ENCODE measurements around the gene RIMBP2.

RIMBP2 gene

DNA sequence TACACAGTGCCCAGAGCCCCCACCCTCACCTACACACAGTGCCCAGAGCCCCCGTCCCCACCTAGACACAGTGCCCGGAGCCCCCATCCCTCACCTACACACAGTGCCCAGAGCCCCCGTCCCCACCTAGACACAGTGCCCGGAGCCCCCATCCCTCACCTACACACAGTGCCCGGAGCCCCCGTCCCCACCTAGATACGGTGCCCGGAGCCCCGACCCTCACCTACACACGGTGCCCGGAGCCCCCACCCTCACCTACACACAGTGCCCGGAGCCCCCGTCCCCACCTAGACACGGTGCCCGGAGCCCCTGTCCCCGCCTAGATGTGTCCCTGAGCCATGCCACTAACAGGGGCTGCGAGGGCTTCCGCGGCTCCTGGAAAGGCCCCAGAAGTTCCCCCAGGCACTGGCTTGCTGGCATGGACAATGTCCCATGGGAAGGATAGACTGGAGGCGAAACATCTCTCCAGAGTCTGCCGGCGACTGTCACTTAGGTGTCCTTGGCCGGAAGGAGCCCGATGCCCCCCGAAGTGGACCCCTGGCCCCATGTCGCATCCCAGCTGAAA, 232.4 kb downstream of the RIMBP2 start:
- no peak for DNase-seq (ENCODE audit: low spot score)

DNA sequence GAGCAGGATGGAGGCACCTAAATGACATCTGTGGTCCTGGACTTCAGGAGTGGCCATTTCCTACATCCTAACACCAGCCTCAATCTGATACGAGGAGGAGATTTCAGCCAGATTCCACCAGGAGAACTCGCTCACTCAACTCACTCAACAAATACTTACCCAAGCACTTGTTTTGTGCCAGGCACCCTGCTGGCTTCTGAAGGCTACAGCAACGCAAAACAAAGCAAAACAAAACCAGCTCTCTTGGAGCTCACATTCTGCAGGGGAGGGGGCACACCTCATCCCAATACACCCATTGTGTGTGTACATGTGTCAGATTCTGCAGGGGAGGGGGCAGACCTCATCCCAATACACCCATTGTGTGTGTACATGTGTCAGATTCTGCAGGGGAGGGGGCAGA, 233.7 kb downstream of the RIMBP2 start:
- DNase-seq (ENCODE audit: low spot score), result no peak

DNA sequence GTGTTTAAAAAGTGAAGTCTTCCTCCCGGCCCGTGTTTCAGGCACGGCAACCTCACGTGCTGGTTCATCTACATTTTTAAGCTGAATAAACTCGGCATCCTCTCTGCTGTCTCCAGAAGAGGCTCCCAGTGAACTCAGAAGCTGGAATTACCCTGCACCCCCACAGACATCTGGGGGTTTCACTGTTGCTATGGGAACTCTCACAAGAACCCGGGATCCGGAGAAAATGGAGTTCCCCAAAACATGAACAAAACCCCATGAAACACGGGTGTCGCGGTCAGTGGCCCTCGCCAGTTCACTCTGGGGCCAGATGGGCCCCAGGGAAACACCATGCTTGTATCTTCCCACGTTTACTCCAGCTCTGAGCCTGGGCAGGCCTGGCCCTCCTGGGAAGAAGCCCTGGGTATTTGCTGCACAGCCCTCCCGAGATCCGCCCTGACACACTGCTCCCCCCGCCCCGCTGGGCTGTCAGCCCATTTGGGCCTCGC, 234.7 kb downstream of the RIMBP2 start:
- no peak for DNase-seq (ENCODE audit: low spot score)

DNA sequence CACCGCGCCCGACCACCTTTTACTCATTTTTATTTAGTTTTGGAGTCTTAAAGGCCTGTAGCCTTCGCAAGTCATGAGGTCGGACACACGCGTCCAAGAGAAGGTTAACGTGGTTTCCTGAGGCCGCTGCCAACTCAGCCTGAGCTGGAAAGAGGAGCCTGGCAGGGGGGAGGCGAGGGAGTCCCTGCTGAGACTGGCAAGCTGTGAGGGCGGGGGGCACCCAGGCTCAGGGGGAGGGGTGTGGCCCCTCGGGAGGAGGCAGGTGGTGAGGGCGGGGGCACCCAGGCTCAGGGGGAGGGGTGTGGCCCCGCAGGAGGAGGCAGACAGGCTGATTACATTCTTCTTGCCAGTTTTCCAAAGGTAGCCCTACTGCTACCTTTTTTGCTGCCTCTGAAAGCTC, 235.2 kb downstream of the RIMBP2 start:
- no peak for DNase-seq (ENCODE audit: low spot score)

DNA sequence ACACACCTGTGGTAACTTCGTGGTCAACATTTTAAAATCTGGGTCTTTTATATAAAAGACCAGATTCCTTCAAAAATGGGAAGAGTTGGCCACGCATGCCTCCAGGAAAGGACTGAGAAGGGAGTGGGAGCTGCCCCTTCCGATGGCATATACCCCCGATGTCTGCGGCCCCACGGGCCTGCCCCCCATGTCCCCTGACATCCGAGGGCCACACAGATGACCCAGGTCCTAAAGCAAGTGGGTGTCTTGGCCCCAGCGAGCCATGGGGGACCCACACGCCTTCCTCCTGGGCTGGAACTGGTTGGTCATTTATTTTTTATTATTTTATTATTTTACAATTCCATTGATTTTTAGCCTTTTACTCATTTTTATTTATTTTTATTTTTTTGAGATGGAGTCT, 235.9 kb downstream of the RIMBP2 start:
- DNase-seq (ENCODE audit: low spot score), result no peak

DNA sequence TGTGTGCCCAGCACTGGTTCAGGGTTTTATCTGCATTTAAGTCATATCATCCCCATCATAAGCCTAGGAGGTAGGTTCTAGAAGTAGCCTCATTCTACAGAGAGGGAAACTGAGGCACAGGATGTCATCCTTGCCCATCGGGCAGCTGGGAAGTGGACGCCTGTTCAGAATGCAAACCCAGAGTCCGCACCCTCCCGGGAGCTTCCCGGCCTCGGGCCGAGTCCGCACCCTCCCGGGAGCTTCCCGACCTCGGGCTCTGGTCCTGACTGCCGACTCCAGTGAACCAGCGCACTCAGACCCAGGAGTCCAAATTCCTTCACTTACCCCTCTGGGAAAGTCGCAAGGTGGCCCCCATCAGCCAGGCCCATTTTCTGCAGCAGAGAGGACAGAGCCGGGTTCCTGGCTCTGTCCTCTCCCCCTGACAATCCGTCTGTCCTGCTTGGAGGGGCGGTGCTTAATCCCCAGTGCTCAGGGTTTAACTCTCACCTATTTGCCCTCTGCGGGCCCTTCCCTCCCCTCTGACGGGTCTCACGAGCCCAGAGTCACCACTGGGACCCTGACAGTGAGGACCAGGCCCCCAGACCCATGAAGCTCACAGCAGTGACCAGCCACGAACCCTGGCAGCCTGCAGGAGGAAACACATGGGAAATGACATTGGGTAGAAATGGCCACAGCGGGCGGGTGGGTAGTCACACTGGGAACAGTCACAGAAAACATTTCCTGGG, 236.5 kb downstream of the RIMBP2 start:
- no peak for DNase-seq (ENCODE audit: low spot score)

DNA sequence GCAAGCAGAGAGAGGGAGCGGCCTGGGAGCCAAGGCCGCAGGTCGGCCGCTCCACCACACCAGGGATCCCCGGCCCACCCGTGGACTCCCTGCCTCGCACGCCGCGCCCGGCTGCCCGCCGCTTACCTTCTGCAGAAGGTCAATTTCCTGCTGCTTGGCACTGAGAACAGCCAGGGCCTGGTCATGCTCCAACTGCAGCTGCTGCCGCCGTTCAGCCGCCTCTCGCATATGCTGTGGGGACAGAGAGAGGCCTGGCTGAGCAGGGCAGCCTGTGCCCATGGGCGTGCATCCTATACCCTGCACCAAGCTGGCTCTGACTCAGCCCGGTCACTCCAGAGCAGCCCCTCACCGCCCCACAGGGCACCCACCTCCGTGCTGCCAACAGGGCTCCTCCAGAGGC, 237.3 kb downstream of the RIMBP2 start:
- DNase-seq (ENCODE audit: low spot score), result no peak

DNA sequence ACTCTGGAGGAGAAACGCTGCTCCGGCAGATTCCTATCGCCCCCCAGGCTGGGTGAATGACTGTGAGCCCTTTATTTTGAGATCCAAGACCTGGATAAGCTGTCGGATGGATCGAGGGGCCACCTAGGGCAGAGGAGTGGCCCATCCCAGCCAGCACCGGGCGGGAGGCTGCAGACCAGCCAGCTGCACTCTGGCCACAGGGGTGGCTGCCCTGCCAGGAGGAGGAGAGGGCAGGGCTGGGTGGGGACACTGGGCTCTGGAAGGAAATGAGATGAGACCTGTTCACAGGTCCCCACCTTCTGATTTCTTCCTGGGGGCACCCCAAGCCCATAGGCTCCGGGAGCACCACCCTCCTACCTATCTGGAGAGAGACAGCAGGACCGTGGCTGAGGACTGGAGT, 238.4 kb downstream of the RIMBP2 start:
- DNase-seq (ENCODE audit: low spot score), result no peak

DNA sequence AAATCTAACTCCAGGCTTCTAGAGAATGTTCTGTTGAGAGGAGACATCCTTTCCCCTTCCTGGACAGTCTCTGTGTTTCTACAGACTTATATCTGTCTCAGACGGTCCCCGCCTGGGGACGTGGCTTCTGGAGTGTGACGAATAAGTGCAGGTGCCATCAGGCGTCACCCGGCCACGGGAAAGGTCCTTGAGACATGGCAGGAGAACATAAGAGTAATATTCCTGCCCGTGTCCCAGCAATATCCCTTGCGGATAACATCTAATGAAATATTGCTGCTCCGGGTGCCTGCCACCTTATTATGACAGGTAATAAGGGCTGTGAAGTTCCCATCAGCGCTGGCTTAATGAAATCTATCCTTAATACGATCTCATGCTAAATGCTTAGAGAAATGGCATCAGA, 238.8 kb downstream of the RIMBP2 start:
- no peak for DNase-seq (ENCODE audit: low spot score)

DNA sequence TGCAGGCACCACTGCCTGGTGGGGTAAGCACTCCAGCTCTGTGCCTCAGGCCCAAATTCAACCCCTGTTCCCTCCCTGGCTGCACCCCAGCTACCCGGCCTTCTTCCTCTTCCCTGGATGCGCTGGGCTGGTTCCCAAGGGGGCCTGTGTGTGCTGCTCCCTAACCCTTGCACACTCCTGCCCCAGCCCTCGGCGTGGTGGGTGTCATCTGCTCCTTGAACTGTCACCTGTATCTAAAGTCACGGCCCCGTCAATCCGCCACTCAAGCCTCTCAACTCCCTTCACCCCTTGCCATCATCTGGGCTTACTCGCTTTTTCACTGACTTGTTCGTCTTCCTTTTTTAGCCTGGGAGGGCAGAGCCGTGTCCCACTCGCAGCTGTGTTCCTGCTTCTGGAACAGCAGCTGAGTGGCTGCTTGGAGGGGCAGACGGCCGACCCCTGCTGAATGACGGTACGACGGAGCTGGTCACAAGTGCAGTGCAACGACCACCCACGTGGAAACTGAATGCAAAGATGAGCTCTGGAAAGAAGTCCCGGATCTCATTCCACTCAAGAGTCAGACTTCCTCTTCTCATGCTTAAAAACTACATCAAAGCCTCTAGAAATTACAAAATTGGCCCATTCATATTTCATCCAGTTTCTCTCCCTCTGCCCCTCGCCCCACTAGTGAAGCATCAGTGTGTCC, 239.5 kb downstream of the RIMBP2 start:
- DNase-seq (ENCODE audit: low spot score), result no peak

DNA sequence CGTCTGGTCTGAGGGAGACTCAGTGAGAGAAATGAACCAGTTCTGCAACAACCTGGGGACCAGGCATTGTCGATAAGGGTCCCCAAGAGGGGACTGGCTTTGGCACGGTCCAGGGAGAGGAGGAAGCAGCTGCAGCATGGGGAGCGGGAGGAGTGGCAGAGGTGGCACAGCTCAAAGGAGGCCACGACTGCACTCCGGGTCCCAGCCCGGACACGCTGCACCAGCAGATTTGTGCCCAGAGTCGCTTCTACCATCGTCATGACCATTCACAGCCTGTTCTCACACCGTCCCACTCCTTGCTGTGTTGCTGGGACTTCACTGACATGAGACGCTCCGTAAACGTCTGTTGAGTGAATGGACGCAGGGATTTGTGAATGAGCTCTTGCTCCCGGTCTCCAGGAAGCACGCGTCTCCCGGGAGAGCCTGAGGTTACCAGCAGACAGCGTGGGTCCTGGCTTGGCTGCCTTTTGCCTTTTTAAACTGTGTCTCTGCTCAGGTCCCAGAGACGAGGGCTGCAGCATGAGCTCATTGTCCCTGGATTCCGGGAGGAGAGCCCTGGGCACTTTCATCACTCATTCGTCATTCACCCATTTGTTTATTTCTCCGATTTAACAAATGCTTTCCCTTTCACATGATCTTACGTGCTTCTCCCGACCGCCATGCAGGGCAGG, 241.4 kb downstream of the RIMBP2 start:
- no peak for DNase-seq (ENCODE audit: low spot score)

DNA sequence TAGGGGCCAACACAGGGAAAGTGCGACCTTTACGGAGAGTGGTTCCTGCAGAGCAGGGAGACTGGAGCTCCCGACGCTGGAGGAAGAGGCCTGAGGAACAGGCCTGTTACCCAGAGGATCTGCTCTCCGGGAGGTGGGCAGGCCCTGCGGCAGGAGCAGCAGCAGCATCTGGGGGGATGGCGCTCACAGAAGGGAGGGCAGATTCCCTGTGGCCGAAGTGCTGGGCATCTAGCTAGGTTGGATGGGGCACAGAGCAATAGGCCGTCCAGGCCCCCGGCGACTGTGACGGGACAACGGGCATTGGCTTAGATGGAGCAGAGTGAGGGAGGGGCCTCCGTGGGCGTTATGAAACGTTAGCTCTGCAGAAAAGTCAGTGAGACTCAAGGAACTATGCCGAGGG, 242.8 kb downstream of the RIMBP2 start:
- DNase-seq (ENCODE audit: low spot score), result no peak

DNA sequence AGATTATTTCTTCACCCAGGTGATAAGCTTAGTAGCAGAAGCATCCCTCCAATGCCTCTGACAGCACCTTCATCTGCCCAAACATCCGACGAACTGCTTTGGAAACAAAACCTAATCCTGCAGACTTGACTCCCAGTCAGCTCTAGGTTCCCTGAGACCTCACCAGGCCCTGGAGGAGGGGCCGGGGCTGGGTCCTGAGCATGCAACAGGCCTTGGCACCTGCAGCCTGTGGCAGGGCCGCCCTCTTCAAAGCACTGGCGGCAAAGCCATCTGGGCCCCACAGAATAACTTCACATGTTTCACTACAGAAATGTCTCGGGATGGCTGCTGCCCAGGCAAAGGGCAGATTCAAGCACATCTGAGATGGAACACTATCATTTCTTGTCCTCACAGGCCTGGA, 245.1 kb downstream of the RIMBP2 start:
- no peak for DNase-seq (ENCODE audit: low spot score)

DNA sequence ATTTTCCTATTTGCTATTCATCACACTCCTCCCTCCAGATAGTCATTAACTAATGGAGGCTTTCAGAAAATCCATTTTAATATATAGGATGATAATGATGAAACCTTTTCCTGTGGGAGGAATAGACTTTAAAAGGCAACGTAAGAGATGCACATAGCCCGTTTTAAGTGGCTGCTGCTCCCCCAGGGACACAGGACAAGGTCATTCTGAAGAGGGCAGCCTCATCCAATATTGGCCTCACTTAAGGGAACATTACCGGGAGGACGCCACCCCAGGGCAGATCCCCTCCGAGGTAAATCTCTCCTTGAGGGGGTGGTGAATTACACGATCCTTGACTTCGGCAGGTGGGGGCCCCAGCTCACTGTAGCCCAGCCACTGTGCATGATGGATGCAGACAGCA, 246.5 kb downstream of the RIMBP2 start:
- no peak for DNase-seq (ENCODE audit: low spot score)

DNA sequence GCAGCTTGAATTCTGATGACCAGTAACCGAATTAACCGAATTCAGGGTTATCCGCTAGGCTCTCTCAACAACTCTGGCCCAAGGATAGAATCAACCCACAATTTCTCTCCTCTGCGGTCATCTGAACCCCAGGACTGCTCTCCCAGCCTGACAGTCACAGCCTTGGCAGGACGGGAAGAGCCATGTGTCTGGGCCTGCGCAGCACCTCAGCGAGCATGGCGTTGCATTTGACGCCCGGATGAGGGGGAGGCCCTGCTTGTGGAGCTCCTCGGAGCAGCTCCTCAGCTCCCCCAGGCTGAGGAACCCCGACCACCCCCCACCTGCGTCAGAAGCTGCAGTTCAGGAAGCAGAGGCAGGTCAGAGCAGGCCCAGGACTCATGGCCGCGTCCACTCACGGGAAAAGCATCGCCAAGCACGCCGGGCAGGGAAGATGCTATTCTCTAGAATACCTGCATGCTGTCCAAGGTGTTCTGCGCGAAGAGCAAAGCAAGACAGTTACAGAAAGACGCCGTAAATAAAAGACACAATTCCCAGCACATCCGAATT, 247.3 kb downstream of the RIMBP2 start:
- DNase-seq (ENCODE audit: low spot score), result no peak

DNA sequence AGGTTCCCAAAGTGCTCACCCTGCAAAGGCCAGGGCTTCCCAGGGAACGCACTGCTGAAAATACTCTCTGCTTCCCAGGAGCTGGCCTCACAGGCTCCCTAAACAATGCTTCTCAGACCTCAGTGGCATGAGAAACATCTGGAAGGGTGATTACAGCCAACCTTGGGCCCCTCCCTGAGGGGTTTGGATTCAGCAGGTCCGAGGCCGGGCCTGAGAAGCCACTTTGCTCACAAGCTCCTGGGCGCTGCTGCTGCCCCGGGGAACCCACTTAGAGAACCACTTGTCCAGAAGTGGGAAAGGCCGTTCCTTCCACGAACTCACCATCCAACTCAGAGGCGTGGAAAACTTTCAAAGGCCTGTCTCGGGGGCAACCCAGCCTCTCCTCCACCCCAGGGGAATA, 247.9 kb downstream of the RIMBP2 start:
- no peak for DNase-seq (ENCODE audit: low spot score)

DNA sequence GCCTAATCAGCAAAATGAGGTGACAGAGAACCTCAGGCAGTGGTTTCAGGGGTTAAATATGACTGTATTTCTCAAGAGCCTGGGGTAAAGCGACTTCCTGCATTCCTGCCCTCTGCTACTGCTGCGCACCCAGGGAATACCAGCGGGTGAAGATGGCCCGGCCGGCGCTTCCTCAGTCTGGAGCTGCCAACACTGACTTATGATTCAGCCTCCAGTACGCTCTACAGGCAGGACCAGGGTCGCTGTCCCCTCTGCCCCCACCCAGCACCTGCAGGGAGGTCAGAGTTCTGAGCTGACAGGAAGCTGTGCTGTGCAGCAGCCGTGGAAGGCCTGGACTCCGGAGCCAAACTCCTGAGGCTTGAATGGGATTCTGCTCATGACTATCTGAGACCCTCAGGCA, 250.5 kb downstream of the RIMBP2 start:
- DNase-seq (ENCODE audit: low spot score), result no peak

DNA sequence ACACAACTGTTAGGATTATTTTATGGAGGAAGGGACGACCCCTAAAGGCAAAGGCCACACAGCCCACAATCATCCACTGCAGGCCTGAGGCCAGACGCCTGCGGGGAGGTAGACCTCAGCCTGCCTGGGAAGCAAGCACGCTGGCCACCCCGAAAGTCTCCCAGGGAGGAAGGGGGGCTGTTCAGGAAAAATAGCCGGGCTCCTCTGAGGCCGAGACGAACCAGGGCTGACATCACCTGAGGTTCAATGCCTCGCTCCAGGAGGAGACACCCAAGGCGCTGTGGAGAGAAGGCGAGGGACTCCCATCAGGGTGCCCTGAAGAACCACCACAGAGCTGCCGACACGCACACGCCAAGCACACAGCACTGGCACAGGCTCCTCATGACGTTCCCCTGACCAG, 251.1 kb downstream of the RIMBP2 start:
- no peak for DNase-seq (ENCODE audit: low spot score)

DNA sequence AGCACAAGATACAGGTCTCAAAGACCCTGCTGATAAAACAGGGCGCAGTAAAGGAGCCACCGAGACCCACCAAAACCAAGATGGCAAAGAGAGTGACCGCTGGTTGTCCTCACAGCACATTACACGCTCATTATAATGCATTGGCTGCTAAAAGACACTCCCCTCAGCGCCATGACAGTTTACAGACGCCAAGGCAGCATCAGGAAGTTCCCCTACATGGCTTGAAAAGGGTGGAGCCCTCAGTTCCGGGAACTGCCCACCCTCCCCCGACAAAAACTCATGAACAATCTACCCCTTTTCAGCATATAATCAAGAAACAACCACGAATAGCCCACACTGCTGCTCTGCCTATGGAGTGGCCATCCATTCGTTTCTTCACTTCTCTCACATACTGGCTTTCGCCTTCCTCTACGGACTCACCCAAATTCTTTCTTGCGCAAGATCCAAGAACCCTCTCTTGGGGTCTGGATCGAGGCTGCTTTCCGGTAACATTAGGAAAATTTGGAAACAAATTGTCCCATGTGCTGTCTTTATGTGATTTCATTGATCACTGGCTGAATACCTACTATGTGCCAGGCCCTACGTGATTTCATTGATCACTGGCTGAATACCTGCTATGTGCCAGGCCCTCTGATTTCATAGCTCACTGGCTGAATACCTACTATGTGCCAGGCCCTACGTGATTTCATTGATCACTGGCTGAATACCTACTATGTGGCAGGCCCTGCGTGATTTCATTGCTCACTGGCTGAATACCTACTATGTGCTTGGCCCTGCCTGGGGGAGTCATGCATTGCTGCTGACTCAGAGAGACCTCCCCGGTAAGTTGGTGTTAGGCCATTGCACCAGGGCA, 252.1 kb downstream of the RIMBP2 start:
- no peak for DNase-seq (ENCODE audit: low spot score)

DNA sequence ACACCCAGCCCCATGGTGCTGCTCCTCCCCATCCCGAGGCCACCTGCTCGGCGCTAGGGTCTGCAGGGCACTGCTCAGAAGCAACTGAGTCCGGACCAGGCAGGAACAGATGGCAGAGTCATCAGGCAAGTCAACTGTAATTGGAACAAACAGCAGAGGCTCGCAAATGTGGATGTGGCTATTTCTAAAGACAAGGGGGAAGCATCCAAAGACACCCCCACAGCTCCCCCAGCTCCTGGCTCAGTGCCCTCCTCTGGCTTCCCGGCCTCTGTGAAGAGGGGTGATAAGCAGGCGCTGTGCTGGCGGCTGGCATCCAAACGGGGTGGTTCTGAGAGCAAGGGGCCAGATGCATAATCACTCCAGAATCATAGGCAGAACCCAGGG, 252.8 kb downstream of the RIMBP2 start:
- DNase-seq (ENCODE audit: low spot score), result no peak

DNA sequence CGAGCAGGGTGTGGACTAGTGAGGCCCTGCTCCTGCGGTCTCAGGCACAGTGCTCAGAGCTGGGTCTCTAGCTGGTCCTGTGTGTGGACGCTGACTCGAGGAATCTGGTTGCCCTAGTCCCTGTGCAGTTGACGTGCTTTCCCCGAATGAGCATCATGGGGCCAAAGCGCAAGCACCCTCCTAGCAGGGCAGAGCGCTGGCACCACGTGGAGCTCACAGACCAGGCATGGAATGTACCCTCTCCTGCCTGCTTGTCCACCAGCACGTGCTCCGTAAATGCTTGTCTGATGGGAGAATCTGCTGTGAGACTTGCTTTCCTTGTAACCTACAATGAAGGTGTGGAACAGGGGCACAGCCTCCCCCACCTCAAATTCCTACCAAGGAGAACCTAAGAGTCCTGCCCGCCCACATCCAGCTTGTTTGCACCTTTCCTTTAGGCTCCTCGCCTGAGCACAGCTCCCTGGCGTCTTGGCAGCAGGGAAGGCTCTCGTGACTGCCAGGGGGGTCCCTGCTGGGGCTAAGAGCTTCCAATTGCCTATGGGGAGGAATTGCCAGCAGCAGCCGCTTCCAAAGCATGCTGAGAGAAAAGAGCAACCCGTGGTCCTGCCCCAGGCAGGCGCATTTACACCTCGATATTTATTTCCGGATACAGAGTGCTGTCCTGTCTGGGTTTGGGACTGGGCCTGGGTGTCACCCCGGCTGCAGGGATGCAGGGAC, 253.4 kb downstream of the RIMBP2 start:
- DNase-seq (ENCODE audit: low spot score), result no peak

Data from AG08395 (cell line).